ENCODE results near the gene TOMM20. TPM values are rescaled to one million over a fixed set of nuclear protein-coding genes. Genes with fewer than 3 reads are reported as not detected.
"Not testable (repeated sequence)": the region's sequence is repeated elsewhere in the genome, so short reads cannot be mapped to it uniquely, and the experiment has no call there.

The TOMM20 gene
- total and polyA plus RNA-seq, 2 experiments from 2014 or later: 75.7 to 103 TPM

- H3K4me1 ChIP-seq (ENCODE audit: insufficient read depth): peaks cover 14% of the 10 kb centered on the region
- no peak for DNase-seq
- no peaks in the 10 kb centered on the region for H4K20me1 ChIP-seq (ENCODE audit: insufficient read depth)
- H3K4me3 ChIP-seq: peak overlapping the region; percentile 93
- TF ChIP-seq EZH2phosphoT487 (IDR thresholded peaks at IDR 0.05; ENCODE audit: insufficient read depth, low read depth): no peak
- no peak for TF ChIP-seq EZH2 (IDR thresholded peaks at IDR 0.05; ENCODE audit: insufficient read depth, poor library complexity, severe bottlenecking)
- 66 to 67% methylated on average over 21 of the region's 21 CpGs for WGBS, 2 experiments (ENCODE audit: low coverage in 1 of 2, low lambda C conversion rate in 2 of 2, missing lambda C conversion rate in 2 of 2)
- H2AFZ ChIP-seq: peak overlapping the region; percentile 92
- H3K27ac ChIP-seq: peak overlapping the region; percentile 85
- H3K9me2 ChIP-seq (ENCODE audit: insufficient read depth): no peaks in the 10 kb centered on the region
- peak overlapping the region; percentile 92 for H3K9ac ChIP-seq
- no peaks in the 10 kb centered on the region for H3K27me3 ChIP-seq (replicated peaks; ENCODE audit: insufficient read depth)
- H3K9me3 ChIP-seq (ENCODE audit: low read depth): no peaks in the 10 kb centered on the region
- peak overlapping the region; percentile 82 for H3K4me2 ChIP-seq (ENCODE audit: unreplicated experiment)
- H3K36me3 ChIP-seq (ENCODE audit: low read depth): peaks cover 17% of the 10 kb centered on the region
- H3F3A ChIP-seq (ENCODE audit: insufficient read depth): peaks cover 6% of the 10 kb centered on the region; the same call in 1 of the 2 replicates
- in situ Hi-C loops (cut with MboI): no loop called here
- peaks cover 40% of the 10 kb centered on the region for H3K79me2 ChIP-seq (ENCODE audit: insufficient read depth)
Observed at GRCh38 chr1:235161685-235162327, 33.2 kb upstream of the TOMM20 start.

- H3K4me1 ChIP-seq (ENCODE audit: insufficient read depth): peaks cover 14% of the 10 kb centered on the region
- WGBS, 2 experiments (ENCODE audit: low coverage in 1 of 2, low lambda C conversion rate in 2 of 2, missing lambda C conversion rate in 2 of 2): 1% methylated on average over 51 to 52 of the region's 52 CpGs
- peak; percentile 96 for DNase-seq
- H3K9ac ChIP-seq: peak within 1 kb of the TSS; percentile 92
- no peaks in the 10 kb centered on the region for H3K27me3 ChIP-seq (replicated peaks; ENCODE audit: insufficient read depth)
- H3K9me3 ChIP-seq (ENCODE audit: low read depth): no peaks in the 10 kb centered on the region
- H2AFZ ChIP-seq: peak within 1 kb of the TSS; percentile 92
- H3K27ac ChIP-seq: peak within 1 kb of the TSS; percentile 85
- no peaks in the 10 kb centered on the region for H3K9me2 ChIP-seq (ENCODE audit: insufficient read depth)
- in situ Hi-C loops (cut with MboI): no loop called here
- no peaks in the 10 kb centered on the region for H4K20me1 ChIP-seq (ENCODE audit: insufficient read depth)
- peaks cover 6% of the 10 kb centered on the region; the same call in 1 of the 2 replicates for H3F3A ChIP-seq (ENCODE audit: insufficient read depth)
- H3K36me3 ChIP-seq (ENCODE audit: low read depth): peaks cover 21% of the 10 kb centered on the region
- peaks cover 46% of the 10 kb centered on the region for H3K79me2 ChIP-seq (ENCODE audit: insufficient read depth)
- TF ChIP-seq EZH2 (IDR thresholded peaks at IDR 0.05; ENCODE audit: insufficient read depth, poor library complexity, severe bottlenecking) (no peak), EZH2phosphoT487 (IDR thresholded peaks at IDR 0.05; ENCODE audit: insufficient read depth, low read depth) (no peak)
- H3K4me2 ChIP-seq (ENCODE audit: unreplicated experiment): peak within 1 kb of the TSS; percentile 82
- H3K4me3 ChIP-seq: peak within 1 kb of the TSS; percentile 93
Observed at GRCh38 chr1:235160957-235161684, 32.5 kb upstream of the TOMM20 start, which contains the start of gene RBM34. TSS of gene RBM34 (minus strand) at chr1:235161250. CDS start at chr1:235161226, 24 bp downstream.

- in situ Hi-C loops (cut with MboI): no loop called here
- 2 to 4% methylated on average over 14 of the region's 14 CpGs for WGBS, 2 experiments (ENCODE audit: low coverage in 1 of 2, low lambda C conversion rate in 2 of 2, missing lambda C conversion rate in 2 of 2)
- peaks cover 49% of the 10 kb centered on the region for H3K79me2 ChIP-seq (ENCODE audit: insufficient read depth)
Observed at GRCh38 chr1:235160383-235160956, 31.8 kb upstream of the TOMM20 start.

GRCh38 chr1:235159930-235160329 is 31.3 kb upstream of the TOMM20 start:
- WGBS, 2 experiments (ENCODE audit: low coverage in 1 of 2, low lambda C conversion rate in 2 of 2, missing lambda C conversion rate in 2 of 2): 92% methylated on average over 9 of the region's 9 CpGs
- peak overlapping the region; percentile 92 for H3K9ac ChIP-seq

More at GRCh38 chr1:235160383-235160956, 31.8 kb upstream of the TOMM20 start:
- no peak for TF ChIP-seq EZH2phosphoT487 (IDR thresholded peaks at IDR 0.05; ENCODE audit: insufficient read depth, low read depth)
- TF ChIP-seq EZH2 (IDR thresholded peaks at IDR 0.05; ENCODE audit: insufficient read depth, poor library complexity, severe bottlenecking): no peak
- DNase-seq: peak; percentile 73
- Histone ChIP-seq H3K4me2 (ENCODE audit: unreplicated experiment) (peak overlapping the region; percentile 82), H3K36me3 (ENCODE audit: low read depth) (peaks cover 23% of the 10 kb centered on the region), H3K9me2 (ENCODE audit: insufficient read depth) (no peaks in the 10 kb centered on the region), H3K4me3 (peak overlapping the region; percentile 93), H3K9me3 (ENCODE audit: low read depth) (no peaks in the 10 kb centered on the region), H3F3A (ENCODE audit: insufficient read depth) (peaks cover 6% of the 10 kb centered on the region; the same call in 1 of the 2 replicates), H3K9ac (peak overlapping the region; percentile 92), H3K4me1 (ENCODE audit: insufficient read depth) (peaks cover 14% of the 10 kb centered on the region), H4K20me1 (ENCODE audit: insufficient read depth) (no peaks in the 10 kb centered on the region), H3K27ac (peak overlapping the region; percentile 85), H2AFZ (peak overlapping the region; percentile 92), H3K27me3 (replicated peaks; ENCODE audit: insufficient read depth) (no peaks in the 10 kb centered on the region)

GRCh38 chr1:235159284-235159683 is 30.6 kb upstream of the TOMM20 start:
- DNase-seq; H3F3A ChIP-seq (ENCODE audit: insufficient read depth); H3K27ac ChIP-seq; H4K20me1 ChIP-seq (ENCODE audit: insufficient read depth); in situ Hi-C loops (cut with MboI); H3K4me2 ChIP-seq (ENCODE audit: unreplicated experiment); H3K9ac ChIP-seq; H3K9me2 ChIP-seq (ENCODE audit: insufficient read depth); H3K4me3 ChIP-seq; H2AFZ ChIP-seq; H3K9me3 ChIP-seq (ENCODE audit: low read depth); H3K27me3 ChIP-seq (replicated peaks; ENCODE audit: insufficient read depth): not testable (repeated sequence)
- Histone ChIP-seq H3K79me2 (ENCODE audit: insufficient read depth) (peaks cover 61% of the 10 kb centered on the region), H3K36me3 (ENCODE audit: low read depth) (peaks cover 33% of the 10 kb centered on the region), H3K4me1 (ENCODE audit: insufficient read depth) (peaks cover 14% of the 10 kb centered on the region)
- WGBS, 2 experiments (ENCODE audit: low coverage in 1 of 2, low lambda C conversion rate in 2 of 2, missing lambda C conversion rate in 2 of 2): 92 to 94% methylated on average over 9 of the region's 9 CpGs

More at GRCh38 chr1:235159930-235160329, 31.3 kb upstream of the TOMM20 start:
- in situ Hi-C loops (cut with MboI); H3K9me2 ChIP-seq (ENCODE audit: insufficient read depth); DNase-seq; H3K27me3 ChIP-seq (replicated peaks; ENCODE audit: insufficient read depth); H3K9me3 ChIP-seq (ENCODE audit: low read depth); H4K20me1 ChIP-seq (ENCODE audit: insufficient read depth); H3F3A ChIP-seq (ENCODE audit: insufficient read depth): not testable (repeated sequence)
- Histone ChIP-seq H3K27ac (peak overlapping the region; percentile 85; the same call in 1 of the 2 replicates), H3K36me3 (ENCODE audit: low read depth) (peaks cover 27% of the 10 kb centered on the region), H3K4me1 (ENCODE audit: insufficient read depth) (peaks cover 14% of the 10 kb centered on the region), H3K4me2 (ENCODE audit: unreplicated experiment) (peak overlapping the region; percentile 82), H2AFZ (peak overlapping the region; percentile 92), H3K4me3 (peak overlapping the region; percentile 93), H3K79me2 (ENCODE audit: insufficient read depth) (peaks cover 55% of the 10 kb centered on the region)
